ENCODE results near the gene ITGB5. TPM values are rescaled to one million over a fixed set of nuclear protein-coding genes. Genes with fewer than 3 reads are reported as not detected.
A peak's percentile ranks its signal among the peaks of the same experiment; 100 is the strongest.

Gene ITGB5
- total RNA-seq, 1 donor from 2014 or later, result 141 TPM

DNA sequence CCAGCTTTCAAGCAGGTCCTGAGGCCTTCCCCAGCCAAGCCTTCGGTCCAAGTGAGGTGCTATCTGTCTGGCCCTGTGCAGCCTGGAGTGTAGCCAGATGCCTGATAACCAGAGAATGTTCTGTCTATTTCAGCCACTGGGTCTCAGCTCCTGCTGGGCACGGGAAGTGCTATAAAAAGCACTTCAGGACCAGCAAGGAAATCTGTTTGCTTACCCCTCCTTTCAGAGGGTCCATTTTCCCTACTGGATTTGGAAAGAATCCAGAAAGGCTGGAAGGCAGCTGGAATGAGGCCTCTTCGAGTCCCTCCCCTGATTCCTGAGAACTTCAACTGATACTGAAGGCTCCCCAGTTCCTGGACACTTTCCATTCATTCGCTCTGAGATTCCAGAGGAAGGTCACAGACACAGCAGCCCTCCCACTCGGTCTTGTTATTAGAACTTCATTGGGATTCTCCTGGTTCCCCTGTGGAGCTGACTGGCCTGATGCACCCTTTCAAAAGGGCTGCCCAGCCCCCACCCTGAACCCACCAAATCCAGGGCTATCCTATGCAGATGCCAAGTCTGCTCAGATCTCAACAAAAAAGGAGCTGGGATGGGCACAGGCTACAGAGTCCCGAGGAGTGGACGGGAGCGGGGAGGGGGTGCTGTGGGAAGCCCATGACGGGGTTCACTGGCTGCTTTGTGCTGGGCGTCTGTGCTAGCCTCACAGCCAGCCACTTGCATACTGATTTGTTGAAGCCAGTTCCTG lies 86.5 kb downstream of the ITGB5 start:
- no peak overlapping the region for H3K4me3 ChIP-seq (ENCODE audit: low read depth, low read length)
- DNase-seq (ENCODE audit: low read depth), result no peak
- peak; percentile 18 for FAIRE-seq
- peaks cover 5% of the 10 kb centered on the region for H3K36me3 ChIP-seq (ENCODE audit: control insufficient read depth, insufficient read depth, low read length)
- no peaks in the 10 kb centered on the region for H3K27me3 ChIP-seq (ENCODE audit: control insufficient read depth, insufficient read depth, low read length)
- TF ChIP-seq CTCF (IDR thresholded peaks at IDR 0.05; ENCODE audit: insufficient read depth, low read length, severe bottlenecking), result no peak

DNA sequence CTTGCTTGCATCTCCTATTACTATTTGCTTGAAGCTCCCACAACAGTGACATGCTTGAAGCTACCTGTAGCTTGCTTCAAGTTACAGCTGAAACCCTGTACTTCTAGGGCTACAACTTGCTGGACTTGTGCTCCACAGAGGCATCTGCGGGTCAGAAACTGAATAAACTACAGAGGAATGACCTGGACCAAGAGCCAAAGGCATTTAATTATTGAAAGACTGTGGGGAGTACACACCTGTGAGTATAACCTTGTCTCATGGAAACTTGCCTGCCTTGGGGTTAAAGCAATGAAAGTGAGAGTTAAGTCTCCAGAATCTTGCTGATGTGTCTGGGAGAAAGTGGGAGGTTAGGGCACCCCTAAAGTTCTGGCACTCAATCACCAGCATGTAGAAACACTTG lies 87.1 kb downstream of the ITGB5 start:
- no peaks in the 10 kb centered on the region for H3K27me3 ChIP-seq (ENCODE audit: control insufficient read depth, insufficient read depth, low read length)
- FAIRE-seq (no peak), DNase-seq (ENCODE audit: low read depth) (no peak)
- H3K4me3 ChIP-seq (ENCODE audit: low read depth, low read length), result no peak overlapping the region
- TF ChIP-seq CTCF (IDR thresholded peaks at IDR 0.05; ENCODE audit: insufficient read depth, low read length, severe bottlenecking), result no peak
- H3K36me3 ChIP-seq (ENCODE audit: control insufficient read depth, insufficient read depth, low read length), result peaks cover 5% of the 10 kb centered on the region

DNA sequence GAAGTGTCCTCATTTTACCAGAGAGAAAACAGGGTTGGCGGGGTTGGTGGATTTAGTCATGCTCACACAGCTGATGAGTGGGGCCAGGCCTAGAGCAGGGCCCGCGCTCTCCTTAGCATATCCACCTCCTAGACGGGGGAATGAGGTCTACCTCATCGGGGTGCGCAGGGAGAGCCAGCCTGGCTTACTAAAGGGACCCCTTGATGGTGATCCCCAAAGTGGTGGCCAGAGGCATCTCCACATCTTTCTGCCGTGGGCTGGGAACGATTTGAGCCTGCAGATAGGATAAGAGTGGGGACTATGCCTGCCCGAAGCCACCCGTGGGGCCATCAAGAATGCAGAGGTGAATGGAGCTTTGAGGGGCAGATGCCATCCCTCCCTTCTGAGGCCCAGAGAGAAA lies 87.5 kb downstream of the ITGB5 start:
- TF ChIP-seq CTCF (IDR thresholded peaks at IDR 0.05; ENCODE audit: insufficient read depth, low read length, severe bottlenecking), result no peak
- FAIRE-seq (no peak), DNase-seq (ENCODE audit: low read depth) (no peak)
- no peak overlapping the region for H3K4me3 ChIP-seq (ENCODE audit: low read depth, low read length)
- H3K27me3 ChIP-seq (ENCODE audit: control insufficient read depth, insufficient read depth, low read length), result no peaks in the 10 kb centered on the region
- peaks cover 5% of the 10 kb centered on the region for H3K36me3 ChIP-seq (ENCODE audit: control insufficient read depth, insufficient read depth, low read length)

- Histone ChIP-seq H3K27me3 (ENCODE audit: control insufficient read depth, insufficient read depth, low read length) (no peaks in the 10 kb centered on the region), H3K36me3 (ENCODE audit: control insufficient read depth, insufficient read depth, low read length) (peaks cover 4% of the 10 kb centered on the region), H3K4me3 (ENCODE audit: low read depth, low read length) (no peak overlapping the region)
- TF ChIP-seq CTCF (IDR thresholded peaks at IDR 0.05; ENCODE audit: insufficient read depth, low read length, severe bottlenecking), result no peak
- DNase-seq (ENCODE audit: low read depth) (no peak), FAIRE-seq (no peak)
Observed at GRCh38 chr3:124797426-124797945, 89.7 kb downstream of the ITGB5 start.

DNA sequence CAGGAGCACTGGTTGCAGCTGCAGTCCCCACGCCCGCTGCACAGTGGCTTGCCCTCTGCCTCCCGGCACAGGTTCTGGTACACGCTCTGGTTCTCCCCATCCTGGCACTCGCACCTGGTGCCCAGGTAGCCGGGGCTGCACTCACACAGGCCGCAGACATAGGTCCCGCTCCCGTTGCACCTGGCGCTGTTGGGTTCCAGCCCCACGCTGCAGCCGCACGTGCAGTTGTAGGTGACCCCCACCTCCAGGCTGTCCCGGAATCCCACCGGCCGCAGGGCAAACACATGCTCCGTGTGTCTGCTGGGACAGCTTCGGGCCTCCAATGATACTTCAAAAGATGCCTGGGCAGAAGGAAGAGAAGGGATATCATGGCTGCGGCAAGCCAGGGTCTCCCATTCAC lies 90.7 kb downstream of the ITGB5 start:
- TF ChIP-seq CTCF (IDR thresholded peaks at IDR 0.05; ENCODE audit: insufficient read depth, low read length, severe bottlenecking), result no peak
- Histone ChIP-seq H3K27me3 (ENCODE audit: control insufficient read depth, insufficient read depth, low read length) (no peaks in the 10 kb centered on the region), H3K36me3 (ENCODE audit: control insufficient read depth, insufficient read depth, low read length) (peaks cover 3% of the 10 kb centered on the region), H3K4me3 (ENCODE audit: low read depth, low read length) (no peak overlapping the region)
- FAIRE-seq (no peak), DNase-seq (ENCODE audit: low read depth) (no peak)

All from bronchial epithelial cell (primary cell).